GM21529 (cell line): ENCODE data around the gene NDEL1.

Source experiments
- ATAC-seq: cut with Tn5 transposase; IDR thresholded peaks from one replicate; pipeline ENCODE4 v1.9.1; 2021; ENCODE audit not compliant: unreplicated experiment

NDEL1 gene

GRCh38 chr17:8477715-8478441, 42.2 kb downstream of the NDEL1 start:
- no peak for ATAC-seq

GRCh38 chr17:8479431-8479947, 43.8 kb downstream of the NDEL1 start:
- ATAC-seq, result no peak

GRCh38 chr17:8480011-8480976, 44.6 kb downstream of the NDEL1 start:
- ATAC-seq, result no peak

DNA sequence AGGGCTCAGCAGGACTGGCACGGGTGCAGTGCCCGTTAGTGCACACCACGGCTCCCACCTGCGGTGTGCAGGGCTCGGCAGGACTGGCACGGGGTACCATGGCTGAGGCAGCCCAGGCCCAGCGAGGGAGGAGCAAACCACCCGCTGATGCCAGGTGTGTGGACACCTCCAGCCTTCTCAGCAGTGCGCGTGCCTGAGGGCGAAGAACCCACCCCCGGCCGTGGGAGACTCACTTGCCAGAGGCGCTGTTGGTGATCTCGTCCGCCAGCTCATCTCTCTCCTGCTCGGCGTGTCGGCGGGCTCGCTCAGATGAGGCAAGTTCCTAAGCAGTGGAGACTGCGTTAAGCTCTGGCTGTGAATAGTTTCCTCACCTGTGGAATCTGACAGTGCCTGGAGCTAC, 45.4 kb downstream of the NDEL1 start:
- no peak for ATAC-seq

GRCh38 chr17:8481703-8482102, 46.0 kb downstream of the NDEL1 start:
- no peak for ATAC-seq

GRCh38 chr17:8482546-8482945, 46.9 kb downstream of the NDEL1 start:
- ATAC-seq, result no peak

GRCh38 chr17:8484465-8484864, 48.8 kb downstream of the NDEL1 start:
- no peak for ATAC-seq

GRCh38 chr17:8485491-8485890, 49.8 kb downstream of the NDEL1 start:
- ATAC-seq, result no peak

- no peak for ATAC-seq
These were observed 51.5 kb downstream of the NDEL1 start for GRCh38 chr17:8487130-8487645.

DNA sequence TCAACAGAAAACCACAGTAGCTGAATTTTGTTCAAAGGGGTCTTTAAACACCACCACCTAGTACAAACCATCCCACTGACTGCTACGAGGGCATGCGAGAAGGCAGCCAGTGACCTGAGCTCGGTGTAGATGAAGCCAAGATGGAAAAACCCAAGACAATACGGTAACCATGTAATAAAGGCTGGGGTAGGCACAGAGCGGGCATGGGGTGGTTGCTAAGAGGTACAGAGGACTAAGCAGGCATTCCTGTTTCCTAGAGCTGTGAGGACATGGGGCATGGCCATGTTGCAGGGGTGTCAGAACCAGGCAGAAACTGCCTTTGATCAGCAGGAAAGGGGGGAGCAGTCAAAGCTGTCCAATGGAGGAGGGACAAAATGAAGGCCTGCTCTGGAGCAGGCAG, 52.1 kb downstream of the NDEL1 start:
- no peak for ATAC-seq

GRCh38 chr17:8488491-8488890, 52.8 kb downstream of the NDEL1 start:
- no peak for ATAC-seq

GRCh38 chr17:8488901-8489300, 53.2 kb downstream of the NDEL1 start:
- no peak for ATAC-seq

DNA sequence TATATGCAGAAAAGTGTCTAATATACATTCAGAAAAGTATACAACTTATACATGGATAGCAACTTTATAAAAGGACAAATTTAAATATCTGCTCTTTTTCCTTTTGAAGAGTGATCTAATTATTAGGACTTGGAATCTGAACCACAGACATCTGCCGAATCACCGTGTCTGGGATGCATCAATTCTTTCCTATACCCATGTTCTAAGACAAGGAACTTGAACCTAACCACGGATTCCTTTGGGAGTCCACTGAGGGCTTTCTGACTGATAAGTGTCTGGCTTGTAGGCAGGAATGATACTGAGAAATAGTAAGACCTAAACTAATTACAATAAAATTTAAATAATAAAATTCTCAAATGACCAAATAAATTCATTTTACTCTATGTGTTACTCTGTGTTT, 54.2 kb downstream of the NDEL1 start:
- ATAC-seq, result no peak

DNA sequence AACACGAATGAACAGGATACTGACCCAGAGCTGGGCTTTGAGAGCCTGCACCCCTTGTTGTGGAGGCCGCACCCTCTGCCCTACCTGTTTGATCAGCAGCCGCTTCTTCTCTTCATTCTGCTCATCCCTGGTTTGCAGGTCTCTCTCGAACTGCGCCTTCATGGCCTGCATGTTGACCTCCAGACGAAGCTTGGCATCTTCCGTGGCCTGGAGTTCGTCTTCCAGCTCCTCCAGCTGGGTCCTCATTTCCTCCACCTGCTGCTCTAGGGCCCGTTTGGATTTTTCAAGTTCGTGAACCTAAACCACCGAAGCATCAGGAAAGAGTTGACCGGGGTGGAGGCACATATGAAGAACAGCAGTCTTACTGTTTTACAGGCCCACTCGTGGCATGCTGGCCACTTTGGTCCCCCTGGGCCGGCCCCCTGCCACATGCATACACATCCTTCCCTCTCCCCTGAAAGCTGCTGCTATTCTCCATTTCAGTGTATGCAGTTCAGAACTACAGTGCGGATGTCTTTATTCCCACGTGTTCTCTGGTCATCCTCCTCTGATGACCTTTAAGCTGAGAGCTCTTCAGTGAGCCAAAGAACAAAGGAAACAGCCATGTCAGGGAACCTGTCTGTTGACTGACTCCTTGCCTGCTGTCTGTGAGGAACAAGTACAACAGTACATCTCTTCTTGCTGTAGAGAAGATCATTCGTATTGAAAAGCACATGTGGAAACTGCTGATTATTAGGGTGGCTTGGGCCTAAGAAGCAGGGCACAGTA, 54.8 kb downstream of the NDEL1 start:
- ATAC-seq, result no peak

GRCh38 chr17:8492121-8492520, 56.4 kb downstream of the NDEL1 start:
- ATAC-seq, result no peak

DNA sequence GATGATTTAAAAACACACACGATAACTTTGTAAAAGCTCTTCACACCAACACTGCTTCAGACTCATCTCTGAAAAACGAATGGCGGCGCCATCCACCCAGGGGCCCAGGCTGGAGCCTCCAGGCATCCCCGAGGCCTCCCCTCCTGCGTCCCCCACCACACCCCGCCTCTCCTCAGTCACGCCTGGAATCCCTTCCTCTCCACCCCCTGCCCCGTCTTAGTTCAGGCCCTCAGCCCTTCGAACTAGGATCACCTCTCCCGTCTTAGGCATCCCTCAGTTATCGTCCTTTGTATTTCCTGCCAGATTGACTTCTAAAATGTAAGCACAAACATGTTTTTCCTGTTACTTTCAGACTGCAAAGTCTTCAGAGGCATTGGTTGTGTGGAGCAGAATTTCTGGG, 58.3 kb downstream of the NDEL1 start:
- ATAC-seq, result no peak

DNA sequence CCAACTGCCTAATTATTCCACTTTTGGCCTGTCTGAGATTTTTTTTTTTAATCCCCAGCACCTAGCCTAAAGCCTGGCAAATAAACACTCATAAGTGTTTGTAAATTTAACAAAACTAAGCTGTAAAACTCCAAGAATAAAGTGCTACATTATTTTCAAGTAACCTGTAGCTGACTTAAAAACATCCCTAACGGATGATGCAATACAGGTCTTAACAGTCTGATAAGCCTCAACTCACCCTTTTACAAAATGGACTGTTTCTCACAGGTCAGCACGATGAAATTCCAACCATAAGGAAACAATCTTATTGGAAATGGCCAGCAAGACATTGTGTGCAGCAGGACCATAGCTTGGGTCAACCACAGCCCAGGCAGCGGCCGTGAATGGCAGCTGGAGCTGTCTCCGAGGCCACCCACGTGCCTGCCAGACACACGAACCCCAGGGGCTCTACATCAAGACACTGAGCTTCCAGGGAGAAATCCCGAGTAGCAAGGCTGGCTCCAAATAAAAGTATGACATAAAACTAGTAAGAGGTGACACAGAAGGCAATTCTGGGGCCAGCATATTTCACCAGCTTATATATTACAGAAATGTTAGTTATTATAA, 58.9 kb downstream of the NDEL1 start:
- no peak for ATAC-seq

DNA sequence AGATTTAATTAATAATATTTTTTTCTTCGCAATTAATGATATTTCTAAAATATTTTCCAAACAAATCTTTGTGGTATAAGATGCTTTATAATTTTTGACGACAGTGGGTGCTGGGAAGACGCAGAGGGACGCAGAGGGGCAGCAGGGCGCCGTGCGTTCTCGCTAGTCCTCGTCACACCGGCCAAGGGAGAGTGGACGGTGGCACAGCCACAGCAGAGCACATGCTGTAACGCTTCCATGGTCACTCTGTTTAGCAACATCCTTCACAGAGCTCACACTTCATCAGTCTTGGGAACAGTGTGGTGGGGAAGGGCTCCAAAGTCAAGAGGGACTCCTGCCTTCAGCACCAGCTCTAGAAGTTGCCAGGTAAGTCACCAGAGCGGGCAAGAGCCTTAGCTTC, 60.4 kb downstream of the NDEL1 start:
- ATAC-seq, result no peak

- ATAC-seq, result no peak
These were observed 63.5 kb downstream of the NDEL1 start for GRCh38 chr17:8499171-8499570.

DNA sequence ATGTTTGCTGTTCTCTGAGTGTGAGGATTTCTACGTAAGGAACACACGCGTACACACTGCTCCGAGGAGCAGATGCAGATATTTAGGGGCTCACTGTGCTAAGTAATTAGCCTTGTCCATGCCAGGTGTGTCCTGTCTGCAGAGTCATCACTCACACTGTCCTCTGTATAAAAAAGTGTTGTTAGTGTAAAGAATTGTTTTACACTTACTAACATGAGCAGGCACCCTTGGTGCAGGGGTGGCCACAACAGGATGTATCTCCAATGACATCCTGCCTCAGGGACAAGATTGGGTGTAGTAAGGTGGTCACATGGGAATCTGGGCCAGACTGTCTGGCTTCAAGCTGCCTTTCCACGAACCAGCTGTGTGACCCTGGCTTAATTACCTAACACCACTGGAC, 63.9 kb downstream of the NDEL1 start:
- no peak for ATAC-seq

DNA sequence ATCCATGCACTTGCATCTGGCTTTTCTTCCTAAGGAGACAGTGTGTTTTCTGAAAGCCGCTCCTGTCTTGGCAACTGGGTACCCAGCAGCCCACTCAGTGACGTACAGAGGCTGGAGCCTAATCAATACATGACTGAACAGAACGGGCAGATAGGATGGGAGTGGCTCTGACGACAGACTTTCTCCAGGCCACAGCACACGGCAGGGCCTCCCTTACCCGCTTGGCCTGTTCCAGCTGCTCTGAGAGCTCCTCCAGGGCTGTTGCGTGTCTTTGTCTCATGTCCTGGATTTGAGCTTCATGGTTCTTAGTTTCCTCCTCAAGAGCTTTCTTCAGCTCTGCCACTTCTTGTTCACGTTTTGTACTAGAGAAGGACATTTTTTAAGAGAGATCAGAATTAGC, 64.9 kb downstream of the NDEL1 start:
- ATAC-seq, result no peak
